ENCODE measurements around the gene SMARCAD1.
A peak's percentile ranks its signal among the peaks of the same experiment; 100 is the strongest.

SMARCAD1 gene, protein sequence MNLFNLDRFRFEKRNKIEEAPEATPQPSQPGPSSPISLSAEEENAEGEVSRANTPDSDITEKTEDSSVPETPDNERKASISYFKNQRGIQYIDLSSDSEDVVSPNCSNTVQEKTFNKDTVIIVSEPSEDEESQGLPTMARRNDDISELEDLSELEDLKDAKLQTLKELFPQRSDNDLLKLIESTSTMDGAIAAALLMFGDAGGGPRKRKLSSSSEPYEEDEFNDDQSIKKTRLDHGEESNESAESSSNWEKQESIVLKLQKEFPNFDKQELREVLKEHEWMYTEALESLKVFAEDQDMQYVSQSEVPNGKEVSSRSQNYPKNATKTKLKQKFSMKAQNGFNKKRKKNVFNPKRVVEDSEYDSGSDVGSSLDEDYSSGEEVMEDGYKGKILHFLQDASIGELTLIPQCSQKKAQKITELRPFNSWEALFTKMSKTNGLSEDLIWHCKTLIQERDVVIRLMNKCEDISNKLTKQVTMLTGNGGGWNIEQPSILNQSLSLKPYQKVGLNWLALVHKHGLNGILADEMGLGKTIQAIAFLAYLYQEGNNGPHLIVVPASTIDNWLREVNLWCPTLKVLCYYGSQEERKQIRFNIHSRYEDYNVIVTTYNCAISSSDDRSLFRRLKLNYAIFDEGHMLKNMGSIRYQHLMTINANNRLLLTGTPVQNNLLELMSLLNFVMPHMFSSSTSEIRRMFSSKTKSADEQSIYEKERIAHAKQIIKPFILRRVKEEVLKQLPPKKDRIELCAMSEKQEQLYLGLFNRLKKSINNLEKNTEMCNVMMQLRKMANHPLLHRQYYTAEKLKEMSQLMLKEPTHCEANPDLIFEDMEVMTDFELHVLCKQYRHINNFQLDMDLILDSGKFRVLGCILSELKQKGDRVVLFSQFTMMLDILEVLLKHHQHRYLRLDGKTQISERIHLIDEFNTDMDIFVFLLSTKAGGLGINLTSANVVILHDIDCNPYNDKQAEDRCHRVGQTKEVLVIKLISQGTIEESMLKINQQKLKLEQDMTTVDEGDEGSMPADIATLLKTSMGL

DNA sequence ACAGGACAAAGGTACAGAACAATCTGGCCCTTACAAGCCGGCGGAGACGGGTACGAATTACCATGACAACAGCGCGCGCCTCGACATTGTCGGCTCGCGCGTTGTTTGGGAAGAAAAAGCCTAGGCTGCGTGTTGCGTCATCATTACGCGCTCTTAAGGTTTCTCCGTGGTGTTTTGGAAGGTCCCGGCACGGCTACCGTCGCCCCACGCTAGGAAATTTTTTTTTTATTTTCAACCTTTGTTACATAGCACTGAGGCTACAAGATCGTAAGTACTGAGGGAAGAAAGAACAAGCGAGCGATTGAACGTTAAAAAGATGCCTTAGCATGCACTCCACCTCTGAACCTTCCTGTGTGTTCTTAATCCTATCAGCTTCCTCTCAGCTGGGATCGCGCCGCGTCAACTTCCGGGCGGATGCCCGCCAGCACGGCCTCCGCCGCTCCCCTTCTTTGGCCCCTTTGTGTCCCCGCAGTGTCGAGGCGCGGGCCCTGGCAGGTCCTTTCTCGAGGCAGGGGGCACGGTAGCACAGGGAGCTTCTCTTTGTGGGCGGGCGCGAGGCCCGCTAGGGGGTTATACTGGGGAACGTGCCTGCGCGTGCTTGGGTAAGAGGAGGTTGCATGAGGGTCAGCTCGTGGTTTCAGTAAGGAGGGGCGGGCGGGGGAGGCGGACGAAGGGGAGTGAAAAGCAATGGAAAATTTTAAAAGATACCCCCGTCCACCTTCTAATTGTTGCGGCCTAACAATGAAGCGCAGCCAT, at the start of gene SMARCAD1:
Gene SMARCAD1 (plus strand): TSS at position 397 of the 756 bp plus-strand sequence. CDS start 530 bp downstream, outside the sequence.
- H3K4me3 ChIP-seq (ENCODE audit: low read length) = peak within 1 kb of the TSS; percentile 85
- TF ChIP-seq, protein P1, sequence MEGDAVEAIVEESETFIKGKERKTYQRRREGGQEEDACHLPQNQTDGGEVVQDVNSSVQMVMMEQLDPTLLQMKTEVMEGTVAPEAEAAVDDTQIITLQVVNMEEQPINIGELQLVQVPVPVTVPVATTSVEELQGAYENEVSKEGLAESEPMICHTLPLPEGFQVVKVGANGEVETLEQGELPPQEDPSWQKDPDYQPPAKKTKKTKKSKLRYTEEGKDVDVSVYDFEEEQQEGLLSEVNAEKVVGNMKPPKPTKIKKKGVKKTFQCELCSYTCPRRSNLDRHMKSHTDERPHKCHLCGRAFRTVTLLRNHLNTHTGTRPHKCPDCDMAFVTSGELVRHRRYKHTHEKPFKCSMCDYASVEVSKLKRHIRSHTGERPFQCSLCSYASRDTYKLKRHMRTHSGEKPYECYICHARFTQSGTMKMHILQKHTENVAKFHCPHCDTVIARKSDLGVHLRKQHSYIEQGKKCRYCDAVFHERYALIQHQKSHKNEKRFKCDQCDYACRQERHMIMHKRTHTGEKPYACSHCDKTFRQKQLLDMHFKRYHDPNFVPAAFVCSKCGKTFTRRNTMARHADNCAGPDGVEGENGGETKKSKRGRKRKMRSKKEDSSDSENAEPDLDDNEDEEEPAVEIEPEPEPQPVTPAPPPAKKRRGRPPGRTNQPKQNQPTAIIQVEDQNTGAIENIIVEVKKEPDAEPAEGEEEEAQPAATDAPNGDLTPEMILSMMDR (IDR thresholded peaks at IDR 0.05; ENCODE audit: insufficient read depth, low read depth, low read length, missing control alignments) = no peak
- DNase-seq (ENCODE audit: low read depth) = peak; percentile 96

DNA sequence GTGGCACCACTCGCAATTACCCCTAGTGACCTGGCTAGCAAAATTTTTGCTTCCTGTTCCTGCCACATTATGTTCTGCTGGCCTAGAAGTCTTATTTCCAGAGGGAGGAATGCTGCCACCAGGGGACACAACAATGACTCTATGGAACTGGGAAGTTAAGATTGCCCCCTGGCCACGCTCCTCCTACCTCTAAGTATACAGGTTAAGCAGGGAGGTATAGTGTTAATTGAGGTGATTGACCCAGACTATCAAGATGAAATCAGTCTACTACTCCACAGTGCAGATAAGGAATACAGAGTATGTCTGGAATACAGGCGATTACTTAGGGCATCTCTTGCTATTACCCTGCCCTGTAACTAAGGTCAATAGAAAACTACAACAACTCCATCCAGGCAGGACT, 48.8 kb upstream of the SMARCAD1 start:
- no peak for DNase-seq (ENCODE audit: low read depth)

DNA sequence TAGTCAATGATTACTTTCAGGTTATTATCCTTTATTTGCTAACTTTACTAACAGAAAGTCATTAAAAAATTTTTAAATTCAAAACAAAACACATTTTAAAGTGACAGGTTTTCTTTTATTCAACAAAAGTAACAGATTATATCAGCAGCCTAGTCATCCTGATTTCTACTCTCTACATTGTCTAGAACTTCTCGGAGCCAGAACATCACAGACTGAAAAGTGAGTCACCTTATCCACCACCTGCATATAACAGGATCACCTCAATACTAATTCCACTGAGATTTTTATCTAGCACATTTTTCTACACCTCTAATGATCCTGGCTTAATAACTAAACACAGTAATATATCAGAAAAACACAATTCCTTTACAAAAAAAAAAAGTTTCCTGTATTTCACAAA, 47.9 kb upstream of the SMARCAD1 start:
- no peak overlapping the region for H3K4me3 ChIP-seq (ENCODE audit: low read length)
- no peak for DNase-seq (ENCODE audit: low read depth)
- TF ChIP-seq, protein P1 (IDR thresholded peaks at IDR 0.05; ENCODE audit: insufficient read depth, low read depth, low read length, missing control alignments) = no peak

More for the DNA sequence above, 48.8 kb upstream of the SMARCAD1 start:
- TF ChIP-seq, protein P1 (IDR thresholded peaks at IDR 0.05; ENCODE audit: insufficient read depth, low read depth, low read length, missing control alignments) = no peak
- no peak overlapping the region for H3K4me3 ChIP-seq (ENCODE audit: low read length)

DNA sequence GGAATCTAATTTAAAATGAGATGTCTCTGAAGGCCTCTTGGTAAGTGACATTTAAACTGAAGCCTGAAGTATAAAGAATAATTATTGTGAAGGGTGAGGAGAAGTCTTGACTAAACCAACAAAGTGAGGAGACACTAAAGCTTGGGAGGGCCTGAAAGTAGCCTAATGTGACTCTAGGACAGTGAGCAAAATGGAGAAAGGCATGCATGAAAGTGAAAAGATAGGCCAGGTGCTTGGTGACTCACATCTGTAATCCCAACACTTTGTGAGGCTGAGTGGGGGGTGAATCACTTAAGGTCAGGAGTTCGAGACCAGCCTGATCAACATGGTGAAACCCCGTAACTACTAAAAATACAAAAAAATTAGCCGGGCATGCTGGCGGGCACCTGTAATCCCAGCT, 46.9 kb upstream of the SMARCAD1 start:
- TF ChIP-seq, protein P1 (IDR thresholded peaks at IDR 0.05; ENCODE audit: insufficient read depth, low read depth, low read length, missing control alignments) = no peak
- peak; percentile 24 for DNase-seq (ENCODE audit: low read depth)
- H3K4me3 ChIP-seq (ENCODE audit: low read length) = no peak overlapping the region

DNA sequence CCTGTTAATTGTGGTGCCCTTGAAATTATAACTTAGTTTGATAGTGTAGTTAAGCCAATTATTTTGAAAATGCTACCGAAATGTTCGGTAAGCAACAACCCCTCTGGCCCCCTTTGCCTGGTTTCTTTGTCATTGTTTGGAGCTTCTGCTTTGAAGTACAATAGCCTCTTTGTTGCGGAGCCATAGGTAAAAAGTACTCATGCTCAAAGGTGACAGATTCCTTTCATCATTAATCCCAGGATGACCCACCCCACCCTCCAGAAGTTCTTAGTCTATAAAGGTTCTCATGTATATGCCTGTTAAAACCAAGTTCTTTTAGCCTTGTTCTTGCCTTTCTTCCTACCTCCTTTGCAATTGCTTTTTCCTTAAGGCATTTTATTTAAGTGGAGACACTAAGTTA, 42.4 kb upstream of the SMARCAD1 start:
- H3K4me3 ChIP-seq (ENCODE audit: low read length) = no peak overlapping the region
- DNase-seq (ENCODE audit: low read depth) = no peak
- TF ChIP-seq, protein P1 (IDR thresholded peaks at IDR 0.05; ENCODE audit: insufficient read depth, low read depth, low read length, missing control alignments) = no peak

DNA sequence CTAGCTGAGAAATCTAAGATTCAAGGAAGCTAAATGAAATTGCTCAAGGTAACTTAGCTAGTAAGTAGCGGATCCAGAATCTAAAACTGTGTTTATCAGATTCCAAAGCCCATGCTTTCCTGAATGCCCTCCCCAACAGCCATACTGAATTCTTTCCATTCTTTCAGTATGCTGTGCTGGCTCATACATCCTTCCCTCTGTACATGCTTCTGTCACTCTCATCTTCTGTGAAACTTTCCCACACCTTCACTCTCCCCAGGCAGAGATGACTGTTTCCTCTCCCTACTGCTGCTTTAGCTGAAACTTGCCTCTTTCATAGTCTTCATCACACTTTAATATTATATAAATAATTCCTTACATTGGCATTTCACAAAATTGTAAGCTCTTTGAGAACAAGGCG, 39.3 kb upstream of the SMARCAD1 start:
- no peak for DNase-seq (ENCODE audit: low read depth)
- H3K4me3 ChIP-seq (ENCODE audit: low read length) = no peak overlapping the region
- TF ChIP-seq, protein P1 (IDR thresholded peaks at IDR 0.05; ENCODE audit: insufficient read depth, low read depth, low read length, missing control alignments) = no peak

All from epithelial cell of esophagus (primary cell).